Measurements from ENCODE around the gene PRPH.
"Not testable (repeated sequence)": the region's sequence is repeated elsewhere in the genome, so short reads cannot be mapped to it uniquely, and the experiment has no call there.

Gene PRPH

GRCh38 chr12:49332891-49333371, 38.0 kb downstream of the PRPH start:
- no peak for DNase-seq (ENCODE audit: low read depth in 2 of 2)

- DNase-seq (ENCODE audit: low read depth in 2 of 2): not testable (repeated sequence)
Measured at GRCh38 chr12:49333778-49334177, 38.8 kb downstream of the PRPH start.

- DNase-seq (ENCODE audit: low read depth in 2 of 2): no peak
Measured at GRCh38 chr12:49334226-49334625, 39.3 kb downstream of the PRPH start.

- no peak for DNase-seq (ENCODE audit: low read depth in 2 of 2)
Measured at GRCh38 chr12:49334681-49335080, 39.7 kb downstream of the PRPH start.

- no peak for DNase-seq (ENCODE audit: low read depth in 2 of 2)
Measured at GRCh38 chr12:49335118-49335954, 40.4 kb downstream of the PRPH start.

- DNase-seq (ENCODE audit: low read depth in 2 of 2): no peak
Measured at GRCh38 chr12:49335955-49336644, 41.2 kb downstream of the PRPH start.

GRCh38 chr12:49336645-49337584, 42.0 kb downstream of the PRPH start, which contains the start of gene C1QL4:
Gene C1QL4 (minus strand): TSS chr12:49337188. CDS start chr12:49336477, 711 bp downstream.
- peak; percentile 86 to 88 for DNase-seq (ENCODE audit: low read depth in 2 of 2)

- DNase-seq (ENCODE audit: low read depth in 2 of 2): no peak
Measured at GRCh38 chr12:49338830-49339463, 44.0 kb downstream of the PRPH start.

GRCh38 chr12:49339464-49339861, 44.5 kb downstream of the PRPH start:
- no peak for DNase-seq (ENCODE audit: low read depth in 2 of 2)

GRCh38 chr12:49340095-49340870, 45.3 kb downstream of the PRPH start:
- no peak for DNase-seq (ENCODE audit: low read depth in 2 of 2)

- DNase-seq (ENCODE audit: low read depth in 2 of 2): no peak
Measured at GRCh38 chr12:49340971-49341776, 46.2 kb downstream of the PRPH start.

GRCh38 chr12:49341777-49342065, 46.8 kb downstream of the PRPH start:
- DNase-seq (ENCODE audit: low read depth in 2 of 2): no peak

- DNase-seq (ENCODE audit: low read depth in 2 of 2): peak; percentile 60 to 73
Measured at GRCh38 chr12:49342066-49342913, 47.3 kb downstream of the PRPH start.

GRCh38 chr12:49342914-49343731, 48.2 kb downstream of the PRPH start:
- DNase-seq (ENCODE audit: low read depth in 2 of 2): peak in 1 of 2 donors; percentile 50

GRCh38 chr12:49344486-49345050, 49.6 kb downstream of the PRPH start:
- DNase-seq (ENCODE audit: low read depth in 2 of 2): no peak

- DNase-seq (ENCODE audit: low read depth in 2 of 2): no peak
Measured at GRCh38 chr12:49345051-49345824, 50.3 kb downstream of the PRPH start.

Data from stimulated activated CD4-positive, alpha-beta T cell treated with anti-CD3 and anti-CD28 coated beads, Interleukin-1b, Interleukin-23, amount 100 ng/mL, for 4 hours (primary cell).